Transverse colon (tissue), 4 donors: ENCODE data around the gene PRDM5.

Experiments used
- CTCF ChIP-seq, 5 experiments: fragments of 200-600 bp in 3 of 5; fragments of 450-650 bp in 2 of 5; sonication (generic) in 3 of 5; IDR thresholded peaks; 1 replicate in 2 of 5; 2 replicates in 3 of 5; pipeline ENCODE4 v1.5.1; 2016 to 2017; ENCODE audit warnings: antibody characterized with exemption in 5 of 5, inconsistent platforms in 3 of 5, mild to moderate bottlenecking in 2 of 5, moderate library complexity in 1 of 5
- POLR2A ChIP-seq: fragments of 450-650 bp; IDR thresholded peaks from one replicate; pipeline ENCODE4 v1.6.1; 2016; ENCODE audit warnings: antibody characterized with exemption, mild to moderate bottlenecking, moderate library complexity
- POLR2AphosphoS5 ChIP-seq, 3 donors: sonication (generic); formaldehyde crosslinking; IDR thresholded peaks; one replicate each; pipeline ENCODE4 v1.6.1; 2016; ENCODE audit warnings: antibody characterized with exemption in 3 of 3

- TF ChIP-seq CTCF (IDR thresholded peaks at IDR 0.05) (no peak), POLR2A (no peak), POLR2AphosphoS5 (IDR thresholded peaks at IDR 0.05) (no peak)
Observed at GRCh38 chr4:120869613-120870278, 52.8 kb downstream of the PRDM5 start.
